Mononuclear cell (primary cell): Measurements from ENCODE around the gene SYNM. TPM values are rescaled to one million over a fixed set of nuclear protein-coding genes. Genes with fewer than 3 reads are reported as not detected.
"Not testable (repeated sequence)": the region's sequence is repeated elsewhere in the genome, so short reads cannot be mapped to it uniquely, and the experiment has no call there.

Experiments used
- H3K27me3 ChIP-seq: 2 replicates; pipeline ENCODE4 v1.6.0; 2011; ENCODE audit warnings: low read length, control low read depth; ENCODE audit not compliant: insufficient read depth
- H3K4me1 ChIP-seq: 2 replicates; pipeline ENCODE4 v1.5.1; 2011; ENCODE audit warnings: mild to moderate bottlenecking, low read length, control low read depth; ENCODE audit not compliant: insufficient read depth
- H3K4me3 ChIP-seq: 2 replicates; pipeline ENCODE4 v1.5.1; 2011; ENCODE audit warnings: mild to moderate bottlenecking, low read length, moderate library complexity
- H3K9me3 ChIP-seq: 2 replicates; pipeline ENCODE4 v1.5.1; 2011; ENCODE audit warnings: low read depth, mild to moderate bottlenecking, control low read depth, low read length
- total RNA-seq: library from RNA; depleted of rRNA; stranded (reverse); fragments of >200 nt; gene quantifications from one replicate; pipeline ENCODE4 v1.2.3, GENCODE V29; 2012

The SYNM gene
- total RNA-seq, 1 donor: 3.4 TPM

GRCh38 chr15:99075059-99075652 is 29.7 kb upstream of the SYNM start:
- not testable (repeated sequence) for H3K4me3 ChIP-seq, H3K4me1 ChIP-seq, H3K9me3 ChIP-seq, H3K27me3 ChIP-seq

- Histone ChIP-seq H3K4me3 (no peak overlapping the region), H3K9me3 (no peaks in the 10 kb centered on the region), H3K4me1 (peaks cover 6% of the 10 kb centered on the region), H3K27me3 (peaks cover 4% of the 10 kb centered on the region)
Measured at GRCh38 chr15:99076109-99076508, 28.8 kb upstream of the SYNM start.

DNA sequence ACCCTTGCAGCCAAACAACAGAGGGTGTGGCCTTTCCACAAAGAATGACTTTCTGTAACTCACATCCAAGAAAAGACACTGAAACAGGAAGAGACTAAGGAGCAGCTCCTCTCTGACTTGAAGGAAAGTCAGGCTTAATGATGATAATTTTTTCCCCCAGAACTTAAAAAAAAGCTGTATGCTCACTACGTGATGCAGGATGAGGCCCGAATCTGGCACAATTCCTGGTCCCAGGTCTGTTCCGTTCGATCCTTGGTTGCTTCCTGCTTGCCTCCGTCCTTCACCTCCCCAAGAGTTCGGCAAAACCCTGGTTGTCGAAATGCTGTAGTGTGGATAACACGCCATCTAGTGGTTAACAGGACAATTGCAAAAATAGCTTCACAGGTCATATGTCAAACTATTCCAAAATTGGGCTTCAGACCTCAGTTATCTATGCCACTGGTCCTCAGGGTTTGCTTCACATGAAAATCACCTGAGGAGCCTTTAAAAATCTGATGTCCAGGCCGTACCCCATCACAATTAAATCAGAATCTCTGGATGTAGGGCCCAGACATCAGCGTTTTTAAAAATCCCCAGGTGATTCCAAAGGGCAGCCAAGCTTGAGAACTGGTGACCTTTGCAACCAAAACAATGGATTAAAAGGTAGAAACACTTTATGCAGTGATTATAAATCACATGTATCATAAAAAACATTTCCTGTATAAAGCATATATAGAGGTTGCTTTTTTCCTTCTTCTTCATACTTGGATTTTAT is 28.1 kb upstream of the SYNM start:
- Histone ChIP-seq H3K4me3 (peak overlapping the region; percentile 16), H3K9me3 (no peaks in the 10 kb centered on the region), H3K4me1 (peaks cover 6% of the 10 kb centered on the region), H3K27me3 (peaks cover 4% of the 10 kb centered on the region)

GRCh38 chr15:99082798-99083197 is 22.1 kb upstream of the SYNM start:
- peaks cover 8% of the 10 kb centered on the region for H3K27me3 ChIP-seq

GRCh38 chr15:99084965-99085364 is 19.9 kb upstream of the SYNM start:
- Histone ChIP-seq H3K4me1 (no peaks in the 10 kb centered on the region), H3K9me3 (no peaks in the 10 kb centered on the region), H3K27me3 (peaks cover 8% of the 10 kb centered on the region), H3K4me3 (no peak overlapping the region)

More at GRCh38 chr15:99082798-99083197, 22.1 kb upstream of the SYNM start:
- Histone ChIP-seq H3K9me3 (no peaks in the 10 kb centered on the region), H3K4me3 (no peak overlapping the region), H3K4me1 (no peaks in the 10 kb centered on the region)

DNA sequence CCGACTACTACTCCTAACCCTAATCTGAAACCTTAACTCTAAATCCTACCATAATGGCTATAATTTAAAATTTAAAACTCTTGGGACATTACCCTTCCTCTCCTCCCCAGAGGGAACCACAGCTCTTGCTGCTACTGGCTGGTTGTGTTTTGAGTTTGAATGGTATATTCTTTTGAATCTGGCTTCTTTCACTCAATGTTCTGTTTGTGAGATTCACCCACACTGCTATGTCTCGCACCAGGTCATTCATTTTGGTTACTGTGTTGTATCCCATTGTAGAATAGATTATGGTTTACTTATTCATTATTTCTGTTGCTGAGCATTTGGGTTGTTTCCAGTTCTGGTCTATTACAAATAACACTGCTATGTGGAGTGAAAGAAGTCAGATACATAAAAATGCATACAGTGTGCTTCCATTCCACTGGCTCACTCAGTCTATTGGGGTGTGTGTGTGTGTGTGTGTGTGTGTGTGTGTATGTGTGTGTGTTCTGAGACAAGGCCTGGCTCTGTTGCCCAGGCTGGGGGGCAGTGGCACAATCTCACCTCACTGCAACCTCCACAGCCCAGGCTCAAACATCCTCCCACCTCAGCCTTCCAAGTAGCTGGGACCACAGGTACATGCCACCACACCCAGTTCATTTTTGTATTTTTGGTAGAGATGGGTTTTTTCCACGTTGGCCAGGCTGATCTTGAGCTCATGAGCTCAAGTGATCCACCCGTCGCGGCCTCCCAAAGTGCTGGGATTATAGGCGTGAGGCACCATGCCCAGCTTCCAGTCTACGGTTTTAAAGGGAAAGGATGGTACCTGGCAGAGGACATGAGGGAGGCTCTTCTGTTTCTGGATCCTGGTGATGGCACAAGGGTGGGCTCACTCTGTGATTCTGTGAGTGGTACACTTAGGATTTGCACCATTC is 19.2 kb upstream of the SYNM start:
- Histone ChIP-seq H3K9me3 (no peaks in the 10 kb centered on the region), H3K27me3 (peaks cover 8% of the 10 kb centered on the region)

GRCh38 chr15:99086327-99086667 is 18.6 kb upstream of the SYNM start:
- Histone ChIP-seq H3K27me3 (peaks cover 4% of the 10 kb centered on the region), H3K4me3 (no peak overlapping the region), H3K9me3 (no peaks in the 10 kb centered on the region), H3K4me1 (no peaks in the 10 kb centered on the region)

More for the DNA sequence above, 19.2 kb upstream of the SYNM start:
- H3K4me3 ChIP-seq: no peak overlapping the region
- no peaks in the 10 kb centered on the region for H3K4me1 ChIP-seq

GRCh38 chr15:99087405-99087943 is 17.4 kb upstream of the SYNM start:
- Histone ChIP-seq H3K9me3 (no peaks in the 10 kb centered on the region), H3K4me3 (no peak overlapping the region), H3K4me1 (no peaks in the 10 kb centered on the region), H3K27me3 (peaks cover 2% of the 10 kb centered on the region)

- Histone ChIP-seq H3K9me3 (no peaks in the 10 kb centered on the region), H3K27me3 (no peaks in the 10 kb centered on the region), H3K4me1 (no peaks in the 10 kb centered on the region), H3K4me3 (no peak overlapping the region)
Measured at GRCh38 chr15:99090011-99090699, 14.7 kb upstream of the SYNM start.

DNA sequence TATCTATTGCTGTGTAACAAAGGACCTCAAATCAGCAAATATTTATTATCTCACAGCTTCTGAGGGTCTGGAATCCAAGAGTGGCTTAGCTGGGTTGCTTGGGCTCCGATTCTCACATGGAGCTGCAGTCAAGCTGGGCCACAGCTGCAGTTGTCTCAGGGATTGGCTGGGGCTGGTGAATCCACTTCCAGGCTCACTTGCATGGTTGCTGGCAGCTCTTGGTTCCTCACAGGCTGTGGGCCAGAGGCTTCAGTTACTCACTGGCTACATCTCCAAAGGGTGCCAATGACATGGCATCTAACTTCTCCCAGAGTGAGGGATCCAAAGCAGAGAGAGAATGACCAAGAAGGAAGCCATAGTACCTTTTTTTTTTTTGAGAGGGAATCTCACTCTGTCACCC is 13.9 kb upstream of the SYNM start:
- Histone ChIP-seq H3K4me3 (no peak overlapping the region), H3K27me3 (no peaks in the 10 kb centered on the region), H3K9me3 (no peaks in the 10 kb centered on the region), H3K4me1 (no peaks in the 10 kb centered on the region)

GRCh38 chr15:99092554-99093172 is 12.2 kb upstream of the SYNM start:
- Histone ChIP-seq H3K27me3 (no peaks in the 10 kb centered on the region), H3K9me3 (no peaks in the 10 kb centered on the region), H3K4me3 (no peak overlapping the region), H3K4me1 (no peaks in the 10 kb centered on the region)

- Histone ChIP-seq H3K4me3 (no peak overlapping the region), H3K4me1 (peaks cover 5% of the 10 kb centered on the region), H3K9me3 (no peaks in the 10 kb centered on the region), H3K27me3 (peaks cover 11% of the 10 kb centered on the region)
Measured at GRCh38 chr15:99095626-99096025, 9.3 kb upstream of the SYNM start.

DNA sequence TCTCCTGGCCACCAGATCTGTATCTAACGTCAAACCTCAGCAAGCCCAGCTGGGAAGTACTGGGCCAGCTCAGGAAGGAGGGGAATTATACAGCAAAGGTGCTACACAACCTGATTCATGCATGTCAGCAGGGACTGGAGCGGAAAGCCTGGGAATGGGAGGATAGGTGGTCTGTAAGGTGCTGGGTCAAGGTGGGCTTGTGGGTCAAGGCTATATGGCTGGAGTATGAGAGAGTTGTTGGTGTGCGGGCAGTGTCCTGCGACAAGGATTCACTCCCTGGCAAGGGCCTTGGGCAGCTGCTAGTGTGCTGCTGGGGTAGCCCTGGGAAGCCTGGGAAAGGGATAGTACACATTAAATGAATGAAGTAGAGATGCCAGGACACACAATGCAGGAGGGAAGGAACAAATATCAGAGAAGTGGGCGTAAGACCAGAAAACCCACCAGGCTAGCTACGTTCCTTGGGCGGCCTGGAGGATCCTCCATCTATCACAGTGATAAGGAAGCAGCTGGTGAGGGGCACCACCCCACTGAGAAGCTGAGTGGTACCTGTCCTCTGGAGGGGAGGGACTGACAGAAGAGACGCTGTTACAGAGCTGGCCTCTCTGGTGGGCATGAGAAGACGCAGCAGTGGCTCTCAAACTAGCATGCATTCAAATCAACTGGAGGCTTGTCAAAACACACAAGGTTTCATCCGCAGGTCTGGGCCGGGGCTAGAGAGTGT is 8.5 kb upstream of the SYNM start:
- Histone ChIP-seq H3K9me3 (no peaks in the 10 kb centered on the region), H3K4me1 (peaks cover 5% of the 10 kb centered on the region), H3K4me3 (no peak overlapping the region), H3K27me3 (peaks cover 19% of the 10 kb centered on the region)
